ENCODE measurements around the gene TBC1D4.

- TF ChIP-seq MTA1 (IDR thresholded peaks at IDR 0.05; ENCODE audit: borderline replicate concordance) (no peak), FOXA1 (IDR thresholded peaks at IDR 0.05; ENCODE audit: borderline replicate concordance) (no peak), MNT (conservative IDR thresholded peaks at IDR 0.05) (no peak), CTCF (IDR thresholded peaks at IDR 0.05 in 2 of 3, conservative IDR thresholded peaks at IDR 0.05 in 1 of 3; ENCODE audit: insufficient read depth in 2 of 3, low read depth in 1 of 3, low read length in 3 of 3) (no peak), PKNOX1 (IDR thresholded peaks at IDR 0.05) (no peak), ELK1 (CRISPR knock-in tag; IDR thresholded peaks at IDR 0.05) (no peak), CTBP1 (IDR thresholded peaks at IDR 0.05; ENCODE audit: borderline replicate concordance) (no peak), GTF3C2 (IDR thresholded peaks at IDR 0.05; ENCODE audit: borderline replicate concordance, extremely low read depth, insufficient read length) (no peak), CBX5 (IDR thresholded peaks at IDR 0.05; ENCODE audit: borderline replicate concordance, low read depth) (no peak), CEBPB (tag; IDR thresholded peaks at IDR 0.05) (no peak), POLR2B (IDR thresholded peaks at IDR 0.05; ENCODE audit: low read depth, partially characterized antibody) (no peak), MYC (IDR thresholded peaks at IDR 0.05; ENCODE audit: low read depth, low read length) (no peak), MYC (CRISPR knock-in tag; IDR thresholded peaks at IDR 0.05; ENCODE audit: borderline replicate concordance, low read depth) (no peak), ARHGAP35 (IDR thresholded peaks at IDR 0.05; ENCODE audit: partially characterized antibody) (no peak)
Measured at GRCh38 chr13:75347457-75347856, 134.5 kb downstream of the TBC1D4 start.

Measured in K562 (cell line).